CD4-positive, alpha-beta T cell treated with Interferon alpha-2 for 1 hour (primary cell): Measurements from ENCODE around the gene SASH1.
"Not testable (repeated sequence)": the region's sequence is repeated elsewhere in the genome, so short reads cannot be mapped to it uniquely, and the experiment has no call there.

Source experiments
- DNase-seq, 2 donors: peaks; one replicate each; pipeline ENCODE4 v3.0.0-alpha.2; 2020 to 2022

Gene SASH1

GRCh38 chr6:148370176-148370575 is 27.5 kb downstream of the SASH1 start:
- DNase-seq = no peak

GRCh38 chr6:148374040-148374774 is 31.6 kb downstream of the SASH1 start:
- DNase-seq = no peak

- DNase-seq = no peak
Observed at GRCh38 chr6:148375401-148375800, 32.8 kb downstream of the SASH1 start.

GRCh38 chr6:148379481-148379880 is 36.8 kb downstream of the SASH1 start:
- no peak for DNase-seq

- DNase-seq = no peak
Observed at GRCh38 chr6:148379966-148380713, 37.5 kb downstream of the SASH1 start.

- not testable (repeated sequence) for DNase-seq
Observed at GRCh38 chr6:148382051-148382450, 39.4 kb downstream of the SASH1 start.

GRCh38 chr6:148382861-148383260 is 40.2 kb downstream of the SASH1 start:
- no peak for DNase-seq

- DNase-seq = no peak
Observed at GRCh38 chr6:148383658-148384368, 41.2 kb downstream of the SASH1 start.

- DNase-seq = no peak
Observed at GRCh38 chr6:148385379-148385778, 42.7 kb downstream of the SASH1 start.

GRCh38 chr6:148388521-148388920 is 45.9 kb downstream of the SASH1 start:
- no peak for DNase-seq

GRCh38 chr6:148389086-148389485 is 46.4 kb downstream of the SASH1 start:
- DNase-seq = no peak

- DNase-seq = no peak
Observed at GRCh38 chr6:148389917-148390316, 47.3 kb downstream of the SASH1 start.

- DNase-seq = not testable (repeated sequence)
Observed at GRCh38 chr6:148392127-148392526, 49.5 kb downstream of the SASH1 start.

GRCh38 chr6:148392671-148393070 is 50.0 kb downstream of the SASH1 start:
- no peak for DNase-seq

GRCh38 chr6:148395583-148396101 is 53.0 kb downstream of the SASH1 start:
- no peak for DNase-seq

- DNase-seq = no peak
Observed at GRCh38 chr6:148396411-148396810, 53.8 kb downstream of the SASH1 start.

GRCh38 chr6:148396926-148397325 is 54.3 kb downstream of the SASH1 start:
- DNase-seq = no peak

- DNase-seq = no peak
Observed at GRCh38 chr6:148398244-148398643, 55.6 kb downstream of the SASH1 start.

GRCh38 chr6:148398678-148399077 is 56.0 kb downstream of the SASH1 start:
- DNase-seq = no peak

- DNase-seq = no peak
Observed at GRCh38 chr6:148401571-148401970, 58.9 kb downstream of the SASH1 start.

GRCh38 chr6:148404456-148405054 is 61.9 kb downstream of the SASH1 start:
- DNase-seq = no peak

GRCh38 chr6:148405894-148406293 is 63.3 kb downstream of the SASH1 start:
- DNase-seq = no peak
